Measurements from ENCODE around the gene ZNF611. TPM values are rescaled to one million over a fixed set of nuclear protein-coding genes. Genes with fewer than 3 reads are reported as not detected.
"Not testable (repeated sequence)": the region's sequence is repeated elsewhere in the genome, so short reads cannot be mapped to it uniquely, and the experiment has no call there.

ZNF611 gene
- total RNA-seq, 1 experiment from 2014 or later = 11.5 TPM

GRCh38 chr19:52681216-52681615, 53.6 kb downstream of the ZNF611 start:
- DNase-seq (ENCODE audit: low read depth) = not testable (repeated sequence)

DNA sequence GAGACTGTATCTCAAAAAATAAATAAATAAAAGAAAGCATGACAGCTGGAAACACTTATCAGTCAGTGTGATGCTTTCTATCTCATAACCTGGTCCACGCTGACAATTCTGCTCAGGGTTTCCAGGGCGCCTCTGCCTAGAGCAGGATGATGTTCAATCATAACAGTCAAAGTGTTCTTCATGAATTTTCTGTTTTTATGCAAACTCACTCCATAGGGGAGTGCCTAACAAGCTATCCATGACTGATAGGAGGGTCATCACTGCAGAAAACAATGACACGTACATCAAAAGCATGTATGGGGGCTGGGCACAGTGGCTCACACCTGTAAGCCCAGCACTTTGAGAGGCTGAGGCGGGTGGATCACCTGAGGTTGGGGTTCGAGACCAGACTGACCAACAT, 55.2 kb downstream of the ZNF611 start:
- no peak for DNase-seq (ENCODE audit: low read depth)

GRCh38 chr19:52675239-52675638, 59.6 kb downstream of the ZNF611 start:
- not testable (repeated sequence) for DNase-seq (ENCODE audit: low read depth)

DNA sequence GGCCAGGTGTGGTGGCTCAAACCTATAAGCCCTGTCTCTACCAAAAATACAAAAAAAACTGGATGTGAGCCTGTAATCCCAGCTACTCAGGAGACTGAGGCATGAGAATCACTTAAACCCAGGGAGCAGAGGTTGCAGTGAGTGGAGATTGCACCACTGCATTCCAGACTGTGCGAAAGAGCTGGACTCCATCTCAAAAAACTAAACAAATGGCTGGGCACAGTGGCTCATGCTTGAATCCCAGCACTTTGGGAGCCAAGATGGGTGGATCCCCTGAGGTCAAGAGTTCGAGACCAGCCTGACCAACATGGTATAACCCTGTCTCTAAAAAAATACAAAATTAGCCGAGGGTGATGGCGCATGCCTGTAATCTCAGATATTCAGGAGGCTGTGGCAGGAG, 61.8 kb downstream of the ZNF611 start:
- DNase-seq (ENCODE audit: low read depth) = no peak

GRCh38 chr19:52670046-52670445, 64.8 kb downstream of the ZNF611 start:
- DNase-seq (ENCODE audit: low read depth) = no peak

- DNase-seq (ENCODE audit: low read depth) = no peak
Observed at GRCh38 chr19:52669586-52669985, 65.3 kb downstream of the ZNF611 start.

DNA sequence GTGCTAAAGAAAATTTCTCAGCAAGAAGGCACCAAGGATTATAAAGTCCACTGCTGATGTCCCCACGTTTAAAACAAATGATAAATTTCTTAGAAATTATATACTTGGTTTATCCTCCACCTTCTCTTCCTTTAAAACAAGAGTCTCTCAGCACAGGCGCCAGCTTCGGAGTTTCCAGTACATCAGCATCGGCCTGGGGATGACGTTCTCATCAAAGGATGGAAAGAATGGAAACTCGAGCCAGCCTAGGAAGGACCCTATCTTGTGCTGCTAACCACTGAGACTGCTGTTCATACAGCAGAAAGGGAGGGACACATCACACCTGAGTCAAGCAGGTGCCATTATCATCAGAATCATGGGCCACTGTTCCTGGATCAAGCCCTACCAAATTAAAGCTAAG, 66.9 kb downstream of the ZNF611 start:
- no peak for DNase-seq (ENCODE audit: low read depth)

GRCh38 chr19:52666506-52666905, 68.3 kb downstream of the ZNF611 start:
- DNase-seq (ENCODE audit: low read depth) = no peak

- DNase-seq (ENCODE audit: low read depth) = peak; percentile 51
Observed at GRCh38 chr19:52665529-52665928, 69.3 kb downstream of the ZNF611 start.

DNA sequence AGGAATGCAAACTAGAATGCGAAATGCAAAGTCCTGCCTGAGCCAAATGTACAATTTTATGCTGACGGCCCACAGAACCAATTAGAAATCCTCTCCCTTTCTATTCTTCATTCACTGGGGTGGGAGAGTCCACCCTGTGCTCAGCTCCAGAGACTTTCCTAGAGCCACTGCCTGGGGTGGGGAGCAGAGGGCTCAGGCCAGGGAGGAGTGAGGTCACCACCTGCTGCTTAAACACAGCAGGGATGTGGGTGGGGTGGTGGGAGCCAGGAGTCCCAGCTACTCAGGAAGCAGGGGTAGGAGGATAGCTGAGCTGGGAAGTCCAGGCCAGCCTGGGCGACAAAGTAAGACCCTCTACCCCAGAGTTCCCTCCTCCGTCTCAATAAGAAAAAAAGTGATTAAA, 69.8 kb downstream of the ZNF611 start:
- DNase-seq (ENCODE audit: low read depth) = no peak

DNA sequence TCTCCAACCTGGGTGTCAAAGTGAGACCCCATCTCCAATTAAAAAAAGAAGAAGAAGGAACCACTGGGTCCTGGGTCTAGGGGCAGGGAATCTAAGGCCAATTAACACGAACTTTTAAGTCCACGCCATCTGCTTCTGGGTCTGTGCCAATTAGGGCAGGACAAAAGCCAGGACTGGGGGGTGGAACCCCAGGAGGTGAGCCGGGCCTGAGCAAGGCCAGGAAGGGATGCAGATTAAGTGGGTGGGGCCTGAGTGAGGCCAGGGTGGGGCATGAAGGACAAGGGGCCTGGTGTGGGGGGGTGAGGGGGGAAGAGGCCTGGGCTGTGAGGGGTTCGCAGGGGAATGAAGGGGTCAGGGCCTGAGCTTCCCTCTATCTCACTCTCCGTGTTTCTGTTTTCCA, 70.4 kb downstream of the ZNF611 start:
- DNase-seq (ENCODE audit: low read depth) = no peak

DNA sequence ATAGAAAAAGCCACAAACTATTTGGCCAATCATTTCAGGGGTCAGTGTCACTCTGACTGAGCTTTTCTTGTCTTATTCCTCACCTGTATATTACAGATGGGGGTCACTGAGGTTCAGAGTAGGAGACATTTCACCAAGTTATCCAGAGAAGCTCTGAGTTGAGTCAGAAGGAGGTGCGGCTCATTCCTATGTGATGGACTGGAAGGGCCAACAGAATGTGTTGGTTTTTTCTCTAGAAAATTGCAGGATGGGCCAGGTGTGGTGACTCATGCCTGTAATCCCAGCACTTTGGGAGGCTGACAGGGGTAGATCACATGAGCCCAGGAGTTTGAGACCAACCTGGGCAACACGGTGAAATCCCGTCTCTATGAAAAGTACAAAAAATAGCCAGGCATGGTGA, 72.2 kb downstream of the ZNF611 start:
- peak; percentile 12 for DNase-seq (ENCODE audit: low read depth)

- peak; percentile 51 for DNase-seq (ENCODE audit: low read depth)
Observed at GRCh38 chr19:52660981-52661380, 73.9 kb downstream of the ZNF611 start.

DNA sequence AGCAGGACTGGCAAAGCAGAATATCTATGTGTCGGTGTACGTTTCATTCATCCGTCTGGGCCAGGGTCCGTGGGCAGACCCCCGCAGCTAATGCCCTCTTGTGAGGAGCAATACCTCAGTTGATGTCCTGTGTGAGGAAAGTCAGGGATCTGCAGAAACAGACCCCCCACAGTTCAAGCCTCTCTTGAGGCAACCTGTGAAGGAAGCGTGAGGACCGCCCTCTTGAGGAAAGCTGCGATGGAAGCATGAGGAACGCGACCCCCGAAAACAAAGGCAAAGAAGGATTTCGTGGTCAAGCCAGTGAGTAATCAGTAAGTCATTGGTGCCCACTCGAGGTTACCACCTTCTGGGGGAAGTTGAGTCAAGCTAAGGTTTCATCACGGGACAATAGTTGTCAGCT, 75.8 kb downstream of the ZNF611 start:
- DNase-seq (ENCODE audit: low read depth) = no peak

DNA sequence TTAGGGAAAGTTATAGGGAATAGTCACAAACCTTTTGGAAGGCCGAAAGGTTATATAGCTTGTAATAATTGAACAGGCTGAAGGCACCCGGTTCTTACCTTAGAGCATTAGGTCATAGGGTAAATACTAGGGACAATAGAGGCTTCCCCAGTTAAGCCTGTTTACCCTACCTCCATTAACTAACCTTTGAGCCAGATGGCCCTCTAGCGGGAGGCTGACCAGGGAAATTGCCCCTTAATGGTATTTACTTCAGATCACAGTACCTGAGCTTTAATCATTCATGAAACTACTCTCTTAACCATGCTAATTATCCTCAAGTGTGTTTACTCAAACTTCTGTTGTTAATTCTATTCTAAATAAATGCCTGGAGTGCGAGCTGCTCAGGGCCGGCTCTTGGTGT, 76.2 kb downstream of the ZNF611 start:
- no peak for DNase-seq (ENCODE audit: low read depth)

GRCh38 chr19:52653161-52653560, 81.7 kb downstream of the ZNF611 start:
- no peak for DNase-seq (ENCODE audit: low read depth)

Other genes with a start within 250 kb of the ZNF611 start
- 14.7 and 16.1 TPM in 2 replicates for gene ZNF808, start 207.4 kb downstream of the ZNF611 start, total RNA-seq (2014; rRNA removed)
- 6.5 and 8.0 TPM in 2 replicates for gene ZNF701, start 164.8 kb downstream of the ZNF611 start, total RNA-seq (2014; rRNA removed)
- gene ZNF83, start 96.7 kb downstream of the ZNF611 start, total RNA-seq (2014; rRNA removed) = 46.2 and 59.2 TPM in 2 replicates
- 3.5 and 4.5 TPM in 2 replicates for gene ZNF600, start 51.7 kb upstream of the ZNF611 start, total RNA-seq (2014; rRNA removed)
- 14.1 and 18.5 TPM in 2 replicates for gene ZNF28, start 86.6 kb upstream of the ZNF611 start, total RNA-seq (2014; rRNA removed)
- 24.2 and 25.8 TPM in 2 replicates for gene ZNF468, start 122.6 kb upstream of the ZNF611 start, total RNA-seq (2014; rRNA removed)
- 1.8 and 5.1 TPM in 2 replicates for gene ZNF320, start 162.6 kb upstream of the ZNF611 start, total RNA-seq (2014; rRNA removed)
- 0.83 and 0.92 TPM in 2 replicates for gene ZNF888, start 188.4 kb upstream of the ZNF611 start, total RNA-seq (2014; rRNA removed)
- 9.9 and 11.2 TPM in 2 replicates for gene ZNF816, start 227.8 kb upstream of the ZNF611 start, total RNA-seq (2014; rRNA removed)

Measured in LHCN-M2 (cell line).